Lower leg skin (tissue), 3 donors: ENCODE results near the gene LMF1.

Source experiments
- CTCF ChIP-seq, 3 donors: fragments of 450-650 bp; IDR thresholded peaks; one replicate each; pipeline ENCODE4 v1.5.1; 2016; ENCODE audit warnings: antibody characterized with exemption in 3 of 3, mild to moderate bottlenecking in 3 of 3, moderate library complexity in 2 of 3
- POLR2A ChIP-seq, 2 donors: fragments of 450-650 bp; IDR thresholded peaks; one replicate each; pipeline ENCODE4 v1.6.1; 2016 to 2017; ENCODE audit warnings: antibody characterized with exemption in 2 of 2, mild to moderate bottlenecking in 1 of 2, moderate library complexity in 1 of 2

- TF ChIP-seq CTCF (IDR thresholded peaks at IDR 0.05), result no peak
- TF ChIP-seq POLR2A (IDR thresholded peaks at IDR 0.05), result no peak
Observed at GRCh38 chr16:1009358-1010150, 38.8 kb upstream of the LMF1 start.
